IMR-90 (cell line): ENCODE data around the gene IQSEC3. TPM values are rescaled to one million over a fixed set of nuclear protein-coding genes. Genes with fewer than 3 reads are reported as not detected.

ENCODE experiments used
- ATAC-seq: fragments of 200-7000 bp; cut with Tn5 transposase; 2 replicates; pipeline ENCODE4 v1.9.1; 2020; ENCODE audit warnings: low read depth, mild to moderate bottlenecking, moderate library complexity
- BruUV-seq: library from RNA; stranded (reverse); fragments of 400-500 nt; replicated peaks from 2 replicates; lab custom pipeline; 2021; lab: Mats Ljungman, UMichigan
- CTCF ChIA-PET: fragments of 300-600 bp; formaldehyde crosslinking; extraction: SDS; loops from one replicate; lab custom pipeline; 2021; ENCODE audit warnings: antibody characterized with exemption; lab: Yijun Ruan, JAX
- POLR2A ChIA-PET: fragments of 300-600 bp; sonication (Branson Sonifier 250); formaldehyde crosslinking; loops from one replicate; lab custom pipeline; 2022; ENCODE audit warnings: antibody characterized with exemption; ENCODE audit not compliant: unreplicated experiment; lab: Charles Lee
- DNase-seq: peaks from one replicate; pipeline ENCODE4 v3.0.0; 2013
- H2AFZ ChIP-seq: replicated peaks from 2 replicates; pipeline ENCODE3; 2013; ENCODE audit warnings: low read length, mild to moderate bottlenecking; ENCODE audit not compliant: poor library complexity
- H2AK5ac ChIP-seq: 2 replicates; pipeline ENCODE4 v1.6.1; 2013; ENCODE audit warnings: low read depth, low read length, inconsistent platforms
- H2AK9ac ChIP-seq: replicated peaks from 2 replicates; pipeline ENCODE3; 2013; ENCODE audit warnings: mild to moderate bottlenecking, low read depth, low read length, moderate library complexity; ENCODE audit not compliant: poor library complexity
- H2BK120ac ChIP-seq: 2 replicates; pipeline ENCODE4 v1.6.1; 2013; ENCODE audit warnings: low read depth, low read length, inconsistent platforms
- H2BK15ac ChIP-seq: 3 replicates; pipeline ENCODE4 v1.6.1; 2013; ENCODE audit warnings: low read depth, low read length, inconsistent platforms
- H2BK20ac ChIP-seq: 2 replicates; pipeline ENCODE4 v1.6.1; 2013; ENCODE audit warnings: low read depth, mild to moderate bottlenecking, inconsistent platforms, low read length, moderate library complexity
- H2BK5ac ChIP-seq: 2 replicates; pipeline ENCODE4 v1.6.1; 2013; ENCODE audit warnings: mild to moderate bottlenecking, low read depth, low read length, inconsistent platforms; ENCODE audit not compliant: poor library complexity, severe bottlenecking
- H3K14ac ChIP-seq: replicated peaks from 2 replicates; pipeline ENCODE4 v1.6.1; 2013; ENCODE audit warnings: low read depth, low read length, inconsistent platforms
- H3K18ac ChIP-seq: 2 replicates; pipeline ENCODE4 v1.6.1; 2013; ENCODE audit warnings: low read depth, low read length, control low read depth
- H3K23ac ChIP-seq: 2 replicates; pipeline ENCODE4 v1.6.1; 2013; ENCODE audit warnings: low read depth, low read length, inconsistent platforms
- H3K27ac ChIP-seq: 2 replicates; pipeline ENCODE4 v1.5.1; 2013; ENCODE audit warnings: mild to moderate bottlenecking, control low read depth, low read length; ENCODE audit not compliant: insufficient read depth
- H3K27me3 ChIP-seq: 2 replicates; pipeline ENCODE4 v1.6.1; 2013; ENCODE audit warnings: low read length; ENCODE audit not compliant: control insufficient read depth, insufficient read depth
- H3K36me3 ChIP-seq: 2 replicates; pipeline ENCODE4 v1.6.1; 2013; ENCODE audit warnings: low read length, mixed read lengths; ENCODE audit not compliant: control insufficient read depth, insufficient read depth
- H3K4ac ChIP-seq: 2 replicates; pipeline ENCODE4 v1.6.1; 2013; ENCODE audit warnings: low read depth, low read length, inconsistent platforms
- H3K4me1 ChIP-seq: 2 replicates; pipeline ENCODE4 v1.6.1; 2013; ENCODE audit warnings: low read length, mixed read lengths; ENCODE audit not compliant: control insufficient read depth, insufficient read depth
- H3K4me2 ChIP-seq: 2 replicates; pipeline ENCODE4 v1.6.1; 2013; ENCODE audit warnings: low read depth, mild to moderate bottlenecking, control low read depth, low read length, moderate library complexity
- H3K4me3 ChIP-seq: 2 replicates; pipeline ENCODE4 v1.5.1; 2013; ENCODE audit warnings: low read depth, mild to moderate bottlenecking, control low read depth, low read length, moderate library complexity; ENCODE audit not compliant: insufficient read depth
- H3K56ac ChIP-seq: 2 replicates; pipeline ENCODE4 v1.6.1; 2013; ENCODE audit warnings: low read length, inconsistent platforms; ENCODE audit not compliant: insufficient read depth; ENCODE audit errors: extremely low read depth
- H3K79me1 ChIP-seq, 2 experiments: 2 replicates each; pipeline ENCODE4 v1.6.1; 2013; ENCODE audit warnings: low read length in 2 of 2, inconsistent platforms in 1 of 2, low read depth in 1 of 2
- H3K9ac ChIP-seq: 2 replicates; pipeline ENCODE4 v1.6.1; 2013; ENCODE audit warnings: low read depth, low read length, control low read depth
- H3K9me1 ChIP-seq: 2 replicates; pipeline ENCODE4 v1.6.1; 2013; ENCODE audit warnings: low read length, inconsistent platforms; ENCODE audit not compliant: insufficient read depth
- H3K9me3 ChIP-seq: 2 replicates; pipeline ENCODE4 v1.6.1; 2013; ENCODE audit warnings: low read length; ENCODE audit not compliant: control insufficient read depth, insufficient read depth
- H4K20me1 ChIP-seq: 2 replicates; pipeline ENCODE4 v1.6.1; 2013; ENCODE audit warnings: low read length, inconsistent platforms; ENCODE audit not compliant: insufficient read depth
- H4K5ac ChIP-seq: 2 replicates; pipeline ENCODE4 v1.6.1; 2013; ENCODE audit warnings: mild to moderate bottlenecking, low read depth, low read length, control low read depth
- H4K8ac ChIP-seq, 2 experiments: 2 replicates each; pipeline ENCODE4 v1.6.1; 2013; ENCODE audit warnings: low read depth in 2 of 2, low read length in 2 of 2, control low read depth in 1 of 2, inconsistent platforms in 1 of 2
- H4K91ac ChIP-seq: 2 replicates; pipeline ENCODE4 v1.6.1; 2013; ENCODE audit warnings: low read depth, low read length, inconsistent platforms; ENCODE audit not compliant: insufficient read depth
- BHLHE40 ChIP-seq: fragments of 150-350 bp; IDR thresholded peaks from 2 replicates; pipeline ENCODE4 v1.6.1; 2016; ENCODE audit warnings: mild to moderate bottlenecking, low read depth, low read length
- ELK1 ChIP-seq: fragments of 150-350 bp; IDR thresholded peaks from 2 replicates; pipeline ENCODE4 v1.6.1; 2016; ENCODE audit warnings: low read depth, mild to moderate bottlenecking, low read length, moderate library complexity, borderline replicate concordance
- MAFK ChIP-seq: IDR thresholded peaks from 2 replicates; pipeline ENCODE4 v1.6.1; 2012; ENCODE audit warnings: low read depth, low read length, improper control_type of control experiment
- NFE2L2 ChIP-seq: fragments of 150-350 bp; IDR thresholded peaks from 2 replicates; pipeline ENCODE4 v1.6.1; 2016; ENCODE audit warnings: low read depth, mild to moderate bottlenecking, low read length
- RAD21 ChIP-seq: IDR thresholded peaks from 2 replicates; pipeline ENCODE4 v1.6.1; 2012; ENCODE audit warnings: low read length, improper control_type of control experiment
- SMC3 ChIP-seq: fragments of 150-350 bp; IDR thresholded peaks from 2 replicates; pipeline ENCODE4 v1.6.1; 2016; ENCODE audit warnings: low read depth, mild to moderate bottlenecking, antibody characterized with exemption, low read length, moderate library complexity
- WGBS, 2 experiments: methylation state at CpG; one replicate each; pipeline versions ENCODE4 v1.1.5 to v1.1.7; 2013; ENCODE audit warnings: missing lambda C conversion rate in 2 of 2; ENCODE audit not compliant: insufficient read length in 1 of 2; ENCODE audit errors: extremely low coverage in 2 of 2; 5-methylcytosine and 5-hydroxymethylcytosine counted together
- dilution Hi-C: fragments of 300-500 bp; cut with HindIII; formaldehyde crosslinking; loops from one replicate; pipeline ENCODE4 v1.14.3; 2018; ENCODE audit warnings: low sequenced_read_pairs; ENCODE audit not compliant: unreplicated experiment
- in situ Hi-C: fragments of 300-500 bp; cut with MboI; formaldehyde crosslinking; loops from 3 replicates; pipeline ENCODE4 v1.14.3; 2019; ENCODE audit warnings: low sequenced_read_pairs, inconsistent platforms, mixed read lengths
- intact Hi-C: fragments of 100-400 bp; cut with micrococcal nuclease; formaldehyde crosslinking; loops from 2 replicates; pipeline ENCODE4 v1.10.0; 2022
- polyA plus RNA-seq, 3 experiments: library from polyadenylated mRNA; depleted of rRNA; stranded (reverse); fragments of >200 nt; gene quantifications; 2 replicates each; pipeline ENCODE4 v1.2.3, GENCODE V29; 2012; ENCODE audit warnings: low replicate concordance in 1 of 3
- total RNA-seq: library from RNA; depleted of rRNA; stranded (reverse); fragments of >200 nt; gene quantifications from 2 replicates; pipeline ENCODE4 v1.2.3, GENCODE V29; 2012
- TF ChIP-seq, protein P1 (sequence below): fragments of 150-350 bp; IDR thresholded peaks from 2 replicates; pipeline ENCODE4 v1.6.1; 2017; ENCODE audit warnings: mild to moderate bottlenecking, antibody characterized with exemption, low read length, low read depth

Gene IQSEC3
- total and polyA plus RNA-seq, 2 of the 4 experiments (the other 2 are of a cell fraction), result 0.10 TPM; not detected in 1

DNA sequence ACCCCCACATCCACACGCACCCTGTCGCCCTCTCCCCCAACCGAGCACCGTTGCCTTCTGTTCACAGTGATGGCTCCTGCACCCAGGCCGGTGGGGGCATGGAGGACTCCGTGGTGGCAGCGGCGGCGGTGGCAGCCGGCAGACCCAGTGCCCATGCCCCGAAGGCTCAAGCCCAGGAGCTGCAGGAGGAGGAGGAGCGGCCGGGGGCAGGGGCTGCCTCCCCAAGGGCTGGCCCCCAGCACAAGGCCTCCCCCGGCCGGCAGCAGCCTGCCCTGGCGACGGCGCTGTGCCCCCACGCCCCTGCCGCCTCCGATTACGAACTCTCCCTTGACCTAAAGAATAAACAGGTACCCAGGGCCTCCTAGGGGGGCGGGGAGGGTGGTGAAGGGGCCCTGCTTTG, 59.0 kb downstream of the IQSEC3 start:
- no peak overlapping the region for H3K23ac ChIP-seq
- no peaks in the 10 kb centered on the region for H3K36me3 ChIP-seq
- no peak overlapping the region for H3K27ac ChIP-seq
- H2AFZ ChIP-seq, result no peak overlapping the region
- H3K4me1 ChIP-seq, result no peaks in the 10 kb centered on the region
- no peaks in the 10 kb centered on the region for H3K9me1 ChIP-seq
- H3K4me2 ChIP-seq, result no peak overlapping the region
- no peak overlapping the region for H3K14ac ChIP-seq
- no peak overlapping the region for H2BK15ac ChIP-seq
- no peak overlapping the region for H4K5ac ChIP-seq
- CTCF ChIA-PET, result no interaction called here
- in situ Hi-C loops (no loop called here), intact Hi-C loops (no loop called here), dilution Hi-C loops (no loop called here)
- no peak overlapping the region for H4K8ac ChIP-seq
- H3K4me3 ChIP-seq, result no peak overlapping the region
- 30% methylated on average over 2 of the region's 23 CpGs; no CpG with 5 or more reads in 1 of the 2 experiments for WGBS, 2 experiments
- no peak overlapping the region for H3K18ac ChIP-seq
- no peak overlapping the region for H4K91ac ChIP-seq
- no TSS peak for BruUV-seq
- POLR2A ChIA-PET, result no interaction called here
- H3K9me3 ChIP-seq, result no peaks in the 10 kb centered on the region
- no peak for DNase-seq
- no peak overlapping the region for H2BK5ac ChIP-seq
- H3K56ac ChIP-seq, result no peak overlapping the region
- no peak overlapping the region for H3K4ac ChIP-seq
- no peaks in the 10 kb centered on the region for H4K20me1 ChIP-seq
- ATAC-seq, result no peak
- TF ChIP-seq NFE2L2 (no peak), RAD21 (no peak), BHLHE40 (no peak), SMC3 (no peak), MAFK (no peak), ELK1 (no peak)
- TF ChIP-seq, protein P1, sequence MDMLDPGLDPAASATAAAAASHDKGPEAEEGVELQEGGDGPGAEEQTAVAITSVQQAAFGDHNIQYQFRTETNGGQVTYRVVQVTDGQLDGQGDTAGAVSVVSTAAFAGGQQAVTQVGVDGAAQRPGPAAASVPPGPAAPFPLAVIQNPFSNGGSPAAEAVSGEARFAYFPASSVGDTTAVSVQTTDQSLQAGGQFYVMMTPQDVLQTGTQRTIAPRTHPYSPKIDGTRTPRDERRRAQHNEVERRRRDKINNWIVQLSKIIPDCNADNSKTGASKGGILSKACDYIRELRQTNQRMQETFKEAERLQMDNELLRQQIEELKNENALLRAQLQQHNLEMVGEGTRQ, result no peak
- no peak overlapping the region for H3K9ac ChIP-seq
- peaks cover 59% of the 10 kb centered on the region for H3K27me3 ChIP-seq
- no peak overlapping the region for H2AK9ac ChIP-seq
- H2BK120ac ChIP-seq, result no peak overlapping the region
- no peak overlapping the region for H2AK5ac ChIP-seq
- H3K79me1 ChIP-seq, result no peaks in the 10 kb centered on the region
- no peak overlapping the region for H2BK20ac ChIP-seq
